HEK293 (cell line): ENCODE results near the gene AFF3.

ENCODE experiments used
- CTCF ChIA-PET: fragments of 350-600 bp; formaldehyde crosslinking; extraction: SDS; loops from one replicate; lab custom pipeline; 2021; ENCODE audit warnings: antibody characterized with exemption; lab: Yijun Ruan, JAX
- POLR2A ChIA-PET: fragments of 300-600 bp; formaldehyde crosslinking; extraction: SDS; loops from one replicate; lab custom pipeline; 2020; ENCODE audit warnings: antibody characterized with exemption, inconsistent platforms; lab: Yijun Ruan, JAX
- H3K27ac ChIP-seq: fragments of 200-500 bp; sonication (Bioruptor generic); 2 replicates; pipeline ENCODE4 v1.5.1; 2014; ENCODE audit warnings: low read depth, low read length, control low read depth, inconsistent platforms; ENCODE audit errors: extremely low read depth
- H3K36me3 ChIP-seq, 2 experiments: fragments of 200-500 bp in 1 of 2; sonication (Bioruptor generic) in 1 of 2; 1 replicate in 1 of 2; 2 replicates in 1 of 2; pipeline ENCODE4 v1.5.1; 2014 to 2017; ENCODE audit warnings: inconsistent platforms in 2 of 2, low read length in 2 of 2; ENCODE audit not compliant: control insufficient read depth in 2 of 2, insufficient read depth in 1 of 2
- H3K4me1 ChIP-seq: fragments of 200-500 bp; sonication (Bioruptor generic); 2 replicates; pipeline ENCODE4 v1.5.1; 2014; ENCODE audit warnings: mild to moderate bottlenecking, low read length, inconsistent platforms; ENCODE audit not compliant: control insufficient read depth, insufficient read depth
- H3K4me3 ChIP-seq: 2 replicates; pipeline ENCODE4 v1.5.1; 2011; ENCODE audit warnings: low read depth, mild to moderate bottlenecking, control low read depth, low read length, moderate library complexity
- H3K9me3 ChIP-seq: fragments of 200-500 bp; sonication (Bioruptor generic); 2 replicates; pipeline ENCODE4 v1.5.1; 2014; ENCODE audit warnings: low read depth, low read length, inconsistent platforms; ENCODE audit not compliant: control insufficient read depth, insufficient read depth
- GLI2 ChIP-seq: fragments of 450-650 bp; formaldehyde crosslinking; IDR thresholded peaks from 2 replicates; pipeline ENCODE4; 2017; ENCODE audit warnings: missing biosample characterization, missing genetic modification characterization, low read depth, borderline replicate concordance
- GLIS1 ChIP-seq: fragments of 450-650 bp; formaldehyde crosslinking; IDR thresholded peaks from 2 replicates; pipeline ENCODE4 v1.5.1; 2016; ENCODE audit warnings: missing biosample characterization, missing genetic modification characterization
- HOXA7 ChIP-seq: sonication (generic); formaldehyde crosslinking; IDR thresholded peaks from 2 replicates; pipeline ENCODE4 v1.8.1; 2022; ENCODE audit warnings: missing genetic modification reagents, borderline replicate concordance
- MZF1 ChIP-seq: fragments of 450-650 bp; formaldehyde crosslinking; IDR thresholded peaks from 2 replicates; pipeline ENCODE4 v1.5.1; 2017; ENCODE audit warnings: missing biosample characterization, missing genetic modification characterization, borderline replicate concordance
- OVOL3 ChIP-seq: fragments of 450-650 bp; formaldehyde crosslinking; IDR thresholded peaks from 2 replicates; pipeline ENCODE4 v1.5.1; 2016; ENCODE audit warnings: missing biosample characterization, missing genetic modification characterization
- ZBTB20 ChIP-seq: fragments of 450-650 bp; formaldehyde crosslinking; IDR thresholded peaks from 2 replicates; pipeline ENCODE4 v1.5.1; 2016; ENCODE audit warnings: missing biosample characterization, missing genetic modification characterization
- ZBTB48 ChIP-seq: fragments of 450-650 bp; formaldehyde crosslinking; IDR thresholded peaks from 2 replicates; pipeline ENCODE4 v1.5.1; 2016; ENCODE audit warnings: missing biosample characterization, missing genetic modification characterization
- ZNF175 ChIP-seq: fragments of 450-650 bp; formaldehyde crosslinking; IDR thresholded peaks from 2 replicates; pipeline ENCODE4 v1.5.1; 2016; ENCODE audit warnings: missing biosample characterization, missing genetic modification characterization
- ZNF248 ChIP-seq: fragments of 450-650 bp; formaldehyde crosslinking; IDR thresholded peaks from 2 replicates; pipeline ENCODE4 v1.5.1; 2017; ENCODE audit warnings: missing biosample characterization, missing genetic modification characterization
- ZNF37A ChIP-seq: fragments of 450-650 bp; IDR thresholded peaks from 2 replicates; pipeline ENCODE4 v1.5.1; 2018; ENCODE audit warnings: missing biosample characterization, missing genetic modification characterization
- ZNF404 ChIP-seq: fragments of 450-650 bp; formaldehyde crosslinking; IDR thresholded peaks from 2 replicates; pipeline ENCODE4 v1.5.1; 2017; ENCODE audit warnings: missing biosample characterization, missing genetic modification characterization
- ZNF433 ChIP-seq: fragments of 450-650 bp; formaldehyde crosslinking; IDR thresholded peaks from 2 replicates; pipeline ENCODE4 v1.5.1; 2016; ENCODE audit warnings: missing biosample characterization, missing genetic modification characterization, low read depth
- ZNF530 ChIP-seq: fragments of 450-650 bp; formaldehyde crosslinking; IDR thresholded peaks from 2 replicates; pipeline ENCODE4 v1.5.1; 2016; ENCODE audit warnings: low read depth, missing biosample characterization, missing genetic modification characterization
- ZNF596 ChIP-seq: fragments of 450-650 bp; IDR thresholded peaks from 2 replicates; pipeline ENCODE4 v1.5.0; 2018; ENCODE audit warnings: missing biosample characterization, mild to moderate bottlenecking, missing genetic modification characterization, moderate library complexity
- ZNF624 ChIP-seq: fragments of 450-650 bp; formaldehyde crosslinking; IDR thresholded peaks from 2 replicates; pipeline ENCODE4 v1.5.1; 2017; ENCODE audit warnings: missing biosample characterization, missing genetic modification characterization
- ZNF664 ChIP-seq: fragments of 450-650 bp; formaldehyde crosslinking; IDR thresholded peaks from 2 replicates; pipeline ENCODE4 v1.5.1; 2016; ENCODE audit warnings: missing biosample characterization, missing genetic modification characterization
- TF ChIP-seq, protein P1 (sequence below): fragments of 450-650 bp; formaldehyde crosslinking; IDR thresholded peaks from 2 replicates; pipeline ENCODE4 v1.5.1; 2016; ENCODE audit warnings: missing biosample characterization, missing genetic modification characterization
- TF ChIP-seq, protein P2 (sequence below): fragments of 450-650 bp; formaldehyde crosslinking; IDR thresholded peaks from 2 replicates; pipeline ENCODE4 v1.5.1; 2016; ENCODE audit warnings: missing biosample characterization, missing genetic modification characterization, low read depth
- TF ChIP-seq, protein P3 (sequence below): fragments of 450-650 bp; formaldehyde crosslinking; IDR thresholded peaks from 2 replicates; pipeline ENCODE4 v1.5.1; 2017; ENCODE audit warnings: missing biosample characterization, mild to moderate bottlenecking, missing genetic modification characterization, moderate library complexity
- TF ChIP-seq, protein P4 (sequence below): fragments of 450-650 bp; formaldehyde crosslinking; IDR thresholded peaks from 2 replicates; pipeline ENCODE4 v1.5.1; 2016; ENCODE audit warnings: missing biosample characterization, missing genetic modification characterization, borderline replicate concordance

Gene AFF3

DNA sequence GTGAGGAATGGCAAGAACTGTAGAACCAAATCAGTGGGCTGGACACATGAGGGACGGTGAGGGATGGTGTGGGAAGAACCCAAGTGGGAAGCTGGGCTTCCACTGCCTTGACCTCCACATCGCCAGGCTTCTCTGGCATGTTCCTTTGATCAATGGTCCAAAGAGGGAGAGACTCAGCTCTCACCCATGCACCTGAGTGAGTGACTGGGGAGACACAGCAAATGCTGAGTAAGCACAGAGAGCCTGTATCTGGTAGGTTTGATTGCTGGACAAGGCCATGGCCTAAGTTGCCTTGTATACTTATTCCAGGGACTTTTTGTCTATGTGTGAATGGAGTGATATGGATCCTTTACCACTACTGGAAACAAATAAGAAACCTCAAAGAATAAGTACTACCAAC lies 188.6 kb downstream of the AFF3 start:
- Histone ChIP-seq H3K27ac (no peak overlapping the region), H3K4me1 (no peaks in the 10 kb centered on the region), H3K36me3 (no peaks in the 10 kb centered on the region), H3K4me3 (no peak overlapping the region), H3K9me3 (no peaks in the 10 kb centered on the region)
- POLR2A ChIA-PET = no interaction called here
- TF ChIP-seq MZF1 (tag by site-specific recombination) = no peak
- no peak for TF ChIP-seq ZNF664
- TF ChIP-seq, protein P1, sequence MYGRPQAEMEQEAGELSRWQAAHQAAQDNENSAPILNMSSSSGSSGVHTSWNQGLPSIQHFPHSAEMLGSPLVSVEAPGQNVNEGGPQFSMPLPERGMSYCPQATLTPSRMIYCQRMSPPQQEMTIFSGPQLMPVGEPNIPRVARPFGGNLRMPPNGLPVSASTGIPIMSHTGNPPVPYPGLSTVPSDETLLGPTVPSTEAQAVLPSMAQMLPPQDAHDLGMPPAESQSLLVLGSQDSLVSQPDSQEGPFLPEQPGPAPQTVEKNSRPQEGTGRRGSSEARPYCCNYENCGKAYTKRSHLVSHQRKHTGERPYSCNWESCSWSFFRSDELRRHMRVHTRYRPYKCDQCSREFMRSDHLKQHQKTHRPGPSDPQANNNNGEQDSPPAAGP = no peak
- no peak for TF ChIP-seq ZNF404 (tag by site-specific recombination)
- TF ChIP-seq, protein P2, sequence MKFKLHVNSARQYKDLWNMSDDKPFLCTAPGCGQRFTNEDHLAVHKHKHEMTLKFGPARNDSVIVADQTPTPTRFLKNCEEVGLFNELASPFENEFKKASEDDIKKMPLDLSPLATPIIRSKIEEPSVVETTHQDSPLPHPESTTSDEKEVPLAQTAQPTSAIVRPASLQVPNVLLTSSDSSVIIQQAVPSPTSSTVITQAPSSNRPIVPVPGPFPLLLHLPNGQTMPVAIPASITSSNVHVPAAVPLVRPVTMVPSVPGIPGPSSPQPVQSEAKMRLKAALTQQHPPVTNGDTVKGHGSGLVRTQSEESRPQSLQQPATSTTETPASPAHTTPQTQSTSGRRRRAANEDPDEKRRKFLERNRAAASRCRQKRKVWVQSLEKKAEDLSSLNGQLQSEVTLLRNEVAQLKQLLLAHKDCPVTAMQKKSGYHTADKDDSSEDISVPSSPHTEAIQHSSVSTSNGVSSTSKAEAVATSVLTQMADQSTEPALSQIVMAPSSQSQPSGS (tag by site-specific recombination) = no peak
- no peak for TF ChIP-seq ZBTB48 (tag by site-specific recombination)
- no peak for TF ChIP-seq ZNF596
- TF ChIP-seq GLIS1 = no peak
- TF ChIP-seq OVOL3 = no peak
- CTCF ChIA-PET = no interaction called here

- H3K27ac ChIP-seq = no peak overlapping the region
- no peaks in the 10 kb centered on the region for H3K9me3 ChIP-seq
- no peaks in the 10 kb centered on the region for H3K4me1 ChIP-seq
- TF ChIP-seq ZNF433 (tag by site-specific recombination) = no peak
- no peak for TF ChIP-seq GLI2 (tag by site-specific recombination)
- TF ChIP-seq, protein P3, sequence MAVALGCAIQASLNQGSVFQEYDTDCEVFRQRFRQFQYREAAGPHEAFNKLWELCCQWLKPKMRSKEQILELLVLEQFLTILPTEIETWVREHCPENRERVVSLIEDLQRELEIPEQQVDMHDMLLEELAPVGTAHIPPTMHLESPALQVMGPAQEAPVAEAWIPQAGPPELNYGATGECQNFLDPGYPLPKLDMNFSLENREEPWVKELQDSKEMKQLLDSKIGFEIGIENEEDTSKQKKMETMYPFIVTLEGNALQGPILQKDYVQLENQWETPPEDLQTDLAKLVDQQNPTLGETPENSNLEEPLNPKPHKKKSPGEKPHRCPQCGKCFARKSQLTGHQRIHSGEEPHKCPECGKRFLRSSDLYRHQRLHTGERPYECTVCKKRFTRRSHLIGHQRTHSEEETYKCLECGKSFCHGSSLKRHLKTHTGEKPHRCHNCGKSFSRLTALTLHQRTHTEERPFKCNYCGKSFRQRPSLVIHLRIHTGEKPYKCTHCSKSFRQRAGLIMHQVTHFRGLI (tag by site-specific recombination) = no peak
- TF ChIP-seq ZNF624 = no peak
- TF ChIP-seq ZNF248 (tag by site-specific recombination) = no peak
- TF ChIP-seq ZNF175 = no peak
- TF ChIP-seq ZBTB20 (tag by site-specific recombination) = no peak
- no peak for TF ChIP-seq ZNF37A (tag by site-specific recombination)
- TF ChIP-seq, protein P4, sequence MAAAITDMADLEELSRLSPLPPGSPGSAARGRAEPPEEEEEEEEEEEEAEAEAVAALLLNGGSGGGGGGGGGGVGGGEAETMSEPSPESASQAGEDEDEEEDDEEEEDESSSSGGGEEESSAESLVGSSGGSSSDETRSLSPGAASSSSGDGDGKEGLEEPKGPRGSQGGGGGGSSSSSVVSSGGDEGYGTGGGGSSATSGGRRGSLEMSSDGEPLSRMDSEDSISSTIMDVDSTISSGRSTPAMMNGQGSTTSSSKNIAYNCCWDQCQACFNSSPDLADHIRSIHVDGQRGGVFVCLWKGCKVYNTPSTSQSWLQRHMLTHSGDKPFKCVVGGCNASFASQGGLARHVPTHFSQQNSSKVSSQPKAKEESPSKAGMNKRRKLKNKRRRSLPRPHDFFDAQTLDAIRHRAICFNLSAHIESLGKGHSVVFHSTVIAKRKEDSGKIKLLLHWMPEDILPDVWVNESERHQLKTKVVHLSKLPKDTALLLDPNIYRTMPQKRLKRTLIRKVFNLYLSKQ (tag by site-specific recombination) = no peak
- no peak for TF ChIP-seq ZNF530 (tag by site-specific recombination)
- no peak for TF ChIP-seq HOXA7 (CRISPR knock-in tag)
- POLR2A ChIA-PET = no interaction called here
- H3K36me3 ChIP-seq = no peaks in the 10 kb centered on the region
- CTCF ChIA-PET = no interaction called here
- H3K4me3 ChIP-seq = no peak overlapping the region
Observed at GRCh38 chr2:99949963-99950362, 192.4 kb downstream of the AFF3 start.
